PFSK-1 (cell line): ENCODE measurements around the gene CHRNB1.

Source experiments
- FOXP2 ChIP-seq: optimal IDR thresholded peaks from 2 replicates; pipeline ENCODE3; 2011; ENCODE audit warnings: borderline replicate concordance, control low read depth, inconsistent platforms; ENCODE audit not compliant: insufficient read depth; ENCODE audit errors: extremely low read length, extremely low read depth
- POLR2AphosphoS5 ChIP-seq: IDR thresholded peaks from 2 replicates; pipeline ENCODE4 v1.6.1; 2012; ENCODE audit warnings: low read depth, mild to moderate bottlenecking, control low read depth, low read length, moderate library complexity
- TF ChIP-seq, protein P1 (sequence below), 2 experiments: IDR thresholded peaks; 2 replicates each; pipeline versions ENCODE4 v1.6.1 to v1.8.0; 2011 to 2012; ENCODE audit warnings: low read depth in 2 of 2, low read length in 2 of 2, control low read depth in 1 of 2, inconsistent platforms in 1 of 2, mild to moderate bottlenecking in 1 of 2, moderate library complexity in 1 of 2; ENCODE audit not compliant: insufficient read depth in 1 of 2

DNA sequence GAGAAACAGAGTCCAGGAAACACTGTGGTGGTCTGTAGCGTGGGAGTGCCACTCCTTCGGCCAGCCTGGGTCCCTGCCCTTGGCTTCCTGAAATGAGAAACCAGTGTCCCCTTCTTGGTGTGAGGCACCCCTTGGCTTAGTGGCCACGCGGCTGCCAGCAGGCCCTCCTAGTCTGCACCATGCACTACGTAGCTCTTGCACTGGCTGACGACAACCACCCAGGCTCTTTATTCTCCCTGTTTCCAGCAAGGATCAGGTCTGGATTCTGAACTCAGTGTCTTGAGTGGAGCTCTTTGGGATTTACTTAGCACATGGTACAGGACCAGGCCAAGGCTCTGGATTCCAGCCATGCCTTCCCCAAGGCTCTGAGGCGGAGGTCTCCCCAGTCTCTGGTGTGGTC, 17.3 kb upstream of the CHRNB1 start:
- TF ChIP-seq POLR2AphosphoS5 (no peak), FOXP2 (no peak)
- TF ChIP-seq, protein P1, sequence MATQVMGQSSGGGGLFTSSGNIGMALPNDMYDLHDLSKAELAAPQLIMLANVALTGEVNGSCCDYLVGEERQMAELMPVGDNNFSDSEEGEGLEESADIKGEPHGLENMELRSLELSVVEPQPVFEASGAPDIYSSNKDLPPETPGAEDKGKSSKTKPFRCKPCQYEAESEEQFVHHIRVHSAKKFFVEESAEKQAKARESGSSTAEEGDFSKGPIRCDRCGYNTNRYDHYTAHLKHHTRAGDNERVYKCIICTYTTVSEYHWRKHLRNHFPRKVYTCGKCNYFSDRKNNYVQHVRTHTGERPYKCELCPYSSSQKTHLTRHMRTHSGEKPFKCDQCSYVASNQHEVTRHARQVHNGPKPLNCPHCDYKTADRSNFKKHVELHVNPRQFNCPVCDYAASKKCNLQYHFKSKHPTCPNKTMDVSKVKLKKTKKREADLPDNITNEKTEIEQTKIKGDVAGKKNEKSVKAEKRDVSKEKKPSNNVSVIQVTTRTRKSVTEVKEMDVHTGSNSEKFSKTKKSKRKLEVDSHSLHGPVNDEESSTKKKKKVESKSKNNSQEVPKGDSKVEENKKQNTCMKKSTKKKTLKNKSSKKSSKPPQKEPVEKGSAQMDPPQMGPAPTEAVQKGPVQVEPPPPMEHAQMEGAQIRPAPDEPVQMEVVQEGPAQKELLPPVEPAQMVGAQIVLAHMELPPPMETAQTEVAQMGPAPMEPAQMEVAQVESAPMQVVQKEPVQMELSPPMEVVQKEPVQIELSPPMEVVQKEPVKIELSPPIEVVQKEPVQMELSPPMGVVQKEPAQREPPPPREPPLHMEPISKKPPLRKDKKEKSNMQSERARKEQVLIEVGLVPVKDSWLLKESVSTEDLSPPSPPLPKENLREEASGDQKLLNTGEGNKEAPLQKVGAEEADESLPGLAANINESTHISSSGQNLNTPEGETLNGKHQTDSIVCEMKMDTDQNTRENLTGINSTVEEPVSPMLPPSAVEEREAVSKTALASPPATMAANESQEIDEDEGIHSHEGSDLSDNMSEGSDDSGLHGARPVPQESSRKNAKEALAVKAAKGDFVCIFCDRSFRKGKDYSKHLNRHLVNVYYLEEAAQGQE (IDR thresholded peaks at IDR 0.05; ENCODE audit: insufficient read depth in 1 of 2, low read depth in 2 of 2, low read length in 2 of 2), result no peak
